Stimulated activated CD4-positive, alpha-beta T cell treated with anti-CD3 and anti-CD28 coated beads, Interleukin-4, amount 100 ng/mL, for 24 hours (primary cell): ENCODE measurements around the gene MTSS2.

Experiments
- DNase-seq: peaks from one replicate; pipeline ENCODE4 v3.0.0-alpha.2; 2020

Gene MTSS2

GRCh38 chr16:70697594-70698170, 11.8 kb upstream of the MTSS2 start:
- DNase-seq: no peak

GRCh38 chr16:70696952-70697593, 11.2 kb upstream of the MTSS2 start:
- DNase-seq: no peak

- DNase-seq: no peak
Measured at GRCh38 chr16:70696355-70696754, 10.5 kb upstream of the MTSS2 start.

GRCh38 chr16:70695331-70696070, 9.6 kb upstream of the MTSS2 start:
- DNase-seq: no peak

- no peak for DNase-seq
Measured at GRCh38 chr16:70694868-70695218, 9.0 kb upstream of the MTSS2 start.

- DNase-seq: no peak
Measured at GRCh38 chr16:70694088-70694867, 8.4 kb upstream of the MTSS2 start.

- no peak for DNase-seq
Measured at GRCh38 chr16:70692873-70693671, 7.2 kb upstream of the MTSS2 start.

- DNase-seq: no peak
Measured at GRCh38 chr16:70692130-70692872, 6.4 kb upstream of the MTSS2 start.

- no peak for DNase-seq
Measured at GRCh38 chr16:70691223-70692129, 5.6 kb upstream of the MTSS2 start.

- DNase-seq: no peak
Measured at GRCh38 chr16:70689970-70690891, 4.4 kb upstream of the MTSS2 start.

- DNase-seq: no peak
Measured at GRCh38 chr16:70689035-70689969, 3.4 kb upstream of the MTSS2 start.

GRCh38 chr16:70688246-70688742, 2.4 kb upstream of the MTSS2 start:
- DNase-seq: no peak

GRCh38 chr16:70687671-70688245, 1.9 kb upstream of the MTSS2 start:
- DNase-seq: no peak

- no peak for DNase-seq
Measured at GRCh38 chr16:70687102-70687511, 1.3 kb upstream of the MTSS2 start.

- no peak for DNase-seq
Measured at GRCh38 chr16:70686376-70687101, 686 bp upstream of the MTSS2 start.

- no peak for DNase-seq
Measured at GRCh38 chr16:70685061-70685937, 554 bp downstream of the MTSS2 start.
